SK-N-SH (cell line): ENCODE results near the gene GLTPD2. TPM values are rescaled to one million over a fixed set of nuclear protein-coding genes. Genes with fewer than 3 reads are reported as not detected.

Experiments used
- CTCF ChIA-PET: fragments of 300-600, 350-600 bp; formaldehyde crosslinking; extraction: SDS; loops from one replicate; lab custom pipeline; 2021; lab: Yijun Ruan, JAX
- POLR2A ChIA-PET: fragments of 350-600 bp; sonication (Branson Sonifier 250); formaldehyde crosslinking; extraction: SDS; loops from one replicate; lab custom pipeline; 2020; ENCODE audit warnings: antibody characterized with exemption, inconsistent platforms; lab: Yijun Ruan, JAX
- DNase-seq: peaks from one replicate; pipeline ENCODE4 v3.0.0; 2012
- H2AFZ ChIP-seq: fragments of 200-600 bp; sonication (generic); 2 replicates; pipeline ENCODE4 v1.8.1; 2016; ENCODE audit warnings: antibody characterized with exemption, mild to moderate bottlenecking, low read depth
- H3F3A ChIP-seq: fragments of 200-600 bp; sonication (generic); replicated peaks from 2 replicates; pipeline ENCODE3; 2016; ENCODE audit warnings: antibody characterized with exemption, mild to moderate bottlenecking; ENCODE audit not compliant: insufficient read depth
- H3K27ac ChIP-seq, 2 experiments: fragments of 200-500 bp in 1 of 2; fragments of 200-600 bp in 1 of 2; sonication (Bioruptor generic) in 1 of 2; sonication (generic), shearing (Covaris generic) in 1 of 2; 2 replicates each; pipeline versions ENCODE4 v1.5.1 to v1.6.1; 2014 to 2016; ENCODE audit warnings: low read depth in 2 of 2, inconsistent platforms in 1 of 2, low read length in 1 of 2, mild to moderate bottlenecking in 1 of 2, mixed read lengths in 1 of 2
- H3K27me3 ChIP-seq: fragments of 200-600 bp; sonication (generic), shearing (Covaris generic); 2 replicates; pipeline ENCODE4 v1.6.1; 2016; ENCODE audit warnings: mixed run types; ENCODE audit not compliant: insufficient read depth
- H3K36me3 ChIP-seq, 2 experiments: fragments of 200-500 bp in 1 of 2; fragments of 200-600 bp in 1 of 2; sonication (Bioruptor generic) in 1 of 2; sonication (generic) in 1 of 2; replicated peaks in 1 of 2; 2 replicates each; pipeline versions ENCODE3 to v1.5.1; 2014 to 2016; ENCODE audit warnings: low read length in 1 of 2, mild to moderate bottlenecking in 1 of 2; ENCODE audit not compliant: insufficient read depth in 2 of 2, control insufficient read depth in 1 of 2
- H3K4me1 ChIP-seq, 2 experiments: fragments of 200-500 bp in 1 of 2; fragments of 200-600 bp in 1 of 2; sonication (Bioruptor generic) in 1 of 2; sonication (generic), shearing (Covaris generic) in 1 of 2; 2 replicates each; pipeline versions ENCODE4 v1.5.1 to v1.6.1; 2014 to 2016; ENCODE audit warnings: low read depth in 1 of 2, low read length in 1 of 2, mixed run types in 1 of 2; ENCODE audit not compliant: insufficient read depth in 2 of 2, control insufficient read depth in 1 of 2
- H3K4me2 ChIP-seq: fragments of 200-600 bp; sonication (generic), shearing (Covaris generic); 2 replicates; pipeline ENCODE4 v1.6.1; 2017; ENCODE audit warnings: mixed run types
- H3K4me3 ChIP-seq, 2 experiments: fragments of 200-500 bp in 1 of 2; fragments of 200-600 bp in 1 of 2; sonication (Bioruptor generic) in 1 of 2; sonication (generic), shearing (Covaris generic) in 1 of 2; 2 replicates each; pipeline versions ENCODE4 v1.5.1 to v1.8.1; 2014 to 2016; ENCODE audit warnings: low read depth in 2 of 2, inconsistent platforms in 1 of 2, low read length in 1 of 2, mild to moderate bottlenecking in 1 of 2, mixed read lengths in 1 of 2, moderate library complexity in 1 of 2
- H3K79me2 ChIP-seq: fragments of 200-600 bp; sonication (generic); 2 replicates; pipeline ENCODE4 v1.8.1; 2017; ENCODE audit warnings: mild to moderate bottlenecking; ENCODE audit not compliant: insufficient read depth
- H3K9ac ChIP-seq: fragments of 200-600 bp; sonication (generic); 2 replicates; pipeline ENCODE4 v1.6.1; 2017; ENCODE audit warnings: mixed run types
- H3K9me2 ChIP-seq: fragments of 200-600 bp; sonication (generic); 2 replicates; pipeline ENCODE4 v1.6.1; 2017; ENCODE audit warnings: mixed run types
- H3K9me3 ChIP-seq: fragments of 200-600 bp; sonication (generic); 2 replicates; pipeline ENCODE4 v1.6.1; 2017; ENCODE audit warnings: mixed run types, mild to moderate bottlenecking, moderate library complexity
- H4K20me1 ChIP-seq: fragments of 200-600 bp; sonication (generic); 2 replicates; pipeline ENCODE4 v1.6.1; 2017; ENCODE audit warnings: mild to moderate bottlenecking, mixed run types; ENCODE audit not compliant: insufficient read depth
- CHD2 ChIP-seq: fragments of 150-350 bp; IDR thresholded peaks from 2 replicates; pipeline ENCODE4 v1.6.1; 2018; ENCODE audit warnings: low read length; ENCODE audit not compliant: partially characterized antibody
- ELF1 ChIP-seq: IDR thresholded peaks from 2 replicates; pipeline ENCODE4 v1.4.0; 2012
- FOSL2 ChIP-seq: IDR thresholded peaks from 2 replicates; pipeline ENCODE4 v1.4.0; 2012; ENCODE audit warnings: low read depth, mild to moderate bottlenecking, moderate library complexity, borderline replicate concordance
- FOXJ3 ChIP-seq: sonication (generic); formaldehyde crosslinking; IDR thresholded peaks from 2 replicates; pipeline ENCODE4 v1.5.1; 2020; ENCODE audit warnings: mild to moderate bottlenecking, missing genetic modification reagents
- FOXM1 ChIP-seq: IDR thresholded peaks from 2 replicates; pipeline ENCODE4 v1.4.0; 2012; ENCODE audit warnings: low read depth, mild to moderate bottlenecking
- GATA2 ChIP-seq: sonication (generic); formaldehyde crosslinking; IDR thresholded peaks from 2 replicates; pipeline ENCODE4 v1.5.0; 2020; ENCODE audit warnings: mild to moderate bottlenecking, missing genetic modification reagents
- JUND ChIP-seq: IDR thresholded peaks from 2 replicates; pipeline ENCODE4 v1.4.0; 2012
- PBX3 ChIP-seq: IDR thresholded peaks from 2 replicates; pipeline ENCODE4; 2012
- POLR2AphosphoS5 ChIP-seq: IDR thresholded peaks from 2 replicates; pipeline ENCODE4 v1.6.1; 2012; ENCODE audit warnings: low read depth, low read length
- RAD21 ChIP-seq: IDR thresholded peaks from 2 replicates; pipeline ENCODE4 v1.6.1; 2012; ENCODE audit warnings: mild to moderate bottlenecking, low read length
- RCOR1 ChIP-seq: fragments of 150-350 bp; IDR thresholded peaks from 2 replicates; pipeline ENCODE4 v1.6.1; 2017; ENCODE audit warnings: antibody characterized with exemption, low read length
- REST ChIP-seq: IDR thresholded peaks from 2 replicates; pipeline ENCODE4 v1.6.1; 2012; ENCODE audit warnings: mild to moderate bottlenecking, low read depth, low read length, moderate library complexity
- RFX5 ChIP-seq: IDR thresholded peaks from 2 replicates; pipeline ENCODE4 v1.6.1; 2012; ENCODE audit warnings: mild to moderate bottlenecking, improper control_type of control experiment, low read length
- SIN3A ChIP-seq: IDR thresholded peaks from 2 replicates; pipeline ENCODE4 v1.6.1; 2012; ENCODE audit warnings: low read depth, mild to moderate bottlenecking, low read length, moderate library complexity, borderline replicate concordance
- TAF1 ChIP-seq: IDR thresholded peaks from 2 replicates; pipeline ENCODE4 v1.6.1; 2012; ENCODE audit warnings: low read depth, mild to moderate bottlenecking, low read length, moderate library complexity, borderline replicate concordance
- TEAD4 ChIP-seq: IDR thresholded peaks from 2 replicates; pipeline ENCODE4 v1.4.0; 2012; ENCODE audit warnings: mild to moderate bottlenecking, borderline replicate concordance; ENCODE audit not compliant: insufficient read depth
- WGBS: methylation state at CpG from one replicate; pipeline ENCODE4 v1.1.6; 2017; ENCODE audit warnings: low lambda C conversion rate; 5-methylcytosine and 5-hydroxymethylcytosine counted together
- polyA plus RNA-seq, 3 experiments: library from polyadenylated mRNA; depleted of rRNA; stranded (reverse); fragments of >200 nt; gene quantifications; 2 replicates each; pipeline ENCODE4 v1.2.3, GENCODE V29; 2012

Gene GLTPD2
- polyA plus RNA-seq, 1 of the 3 experiments (the other 2 are of a cell fraction): not detected

GRCh38 chr17:4786106-4786511, 2.7 kb upstream of the GLTPD2 start, which contains the start of gene VMO1:
Gene VMO1 (minus strand): TSS chr17:4786364. CDS start chr17:4786352, 12 bp downstream.
- H3K79me2 ChIP-seq: no peaks in the 10 kb centered on the region
- ChIA-PET CTCF (interaction anchor here (0.7 to 10.5 kb wide), 16 partner anchors 9 to 162 kb away, joined by 3 to 235 read pairs (median 4); partner anchors contain the start of genes C17orf107, CHRNE and TM4SF5), POLR2A (no interaction called here)
- no peak within 1 kb of the TSS for H3K9ac ChIP-seq
- peaks cover 8 to 19% of the 10 kb centered on the region in 2 experiments; a peak in 2 of 4 replicates for H3K4me1 ChIP-seq
- no peak within 1 kb of the TSS for H3K27ac ChIP-seq
- H3K36me3 ChIP-seq: no peaks in the 10 kb centered on the region
- TF ChIP-seq TEAD4 (no peak), GATA2 (CRISPR knock-in tag) (peak; percentile 35; the same call in 1 of the 2 replicates)
- H3K27me3 ChIP-seq: peaks cover 30% of the 10 kb centered on the region; the same call in 1 of the 2 replicates
- no peak within 1 kb of the TSS for H3K4me3 ChIP-seq
- H2AFZ ChIP-seq: no peak within 1 kb of the TSS
- no peaks in the 10 kb centered on the region for H3K9me2 ChIP-seq
- H4K20me1 ChIP-seq: no peaks in the 10 kb centered on the region
- peak; percentile 73 for DNase-seq
- WGBS: 38% methylated on average over 17 of the region's 24 CpGs
- peaks cover 5% of the 10 kb centered on the region for H3F3A ChIP-seq
- no peak within 1 kb of the TSS; the same call in 1 of the 2 replicates for H3K4me2 ChIP-seq
- no peaks in the 10 kb centered on the region for H3K9me3 ChIP-seq

GRCh38 chr17:4786516-4786915, 2.2 kb upstream of the GLTPD2 start:
- no peak overlapping the region for H3K9ac ChIP-seq
- CTCF ChIA-PET: interaction anchor here (0.7 to 10.5 kb wide), 18 partner anchors 9 to 220 kb away, joined by 3 to 235 read pairs (median 4); partner anchors contain the start of genes C17orf107, CHRNE, MED11 and TM4SF5

GRCh38 chr17:4788159-4788806, 481 bp upstream of the GLTPD2 start:
- TF ChIP-seq POLR2AphosphoS5 (no peak), SIN3A (no peak), ELF1 (no peak), RFX5 (no peak), PBX3 (no peak), TAF1 (no peak), FOXJ3 (CRISPR knock-in tag) (no peak), FOSL2 (no peak), FOXM1 (no peak), REST (no peak), RCOR1 (no peak), JUND (no peak)
- TF ChIP-seq, all 33 proteins: peak for 0
- no peak for DNase-seq
- H3K9ac ChIP-seq: no peak overlapping the region

More at GRCh38 chr17:4786516-4786915, 2.2 kb upstream of the GLTPD2 start:
- POLR2A ChIA-PET: no interaction called here
- H3K79me2 ChIP-seq: no peaks in the 10 kb centered on the region
- peaks cover 28% of the 10 kb centered on the region; the same call in 1 of the 2 replicates for H3K27me3 ChIP-seq
- no peaks in the 10 kb centered on the region for H3K9me3 ChIP-seq
- TF ChIP-seq JUND (no peak), RCOR1 (no peak), FOSL2 (no peak), CHD2 (no peak), FOXJ3 (CRISPR knock-in tag) (no peak), RAD21 (no peak)
- H4K20me1 ChIP-seq: no peaks in the 10 kb centered on the region
- H3K4me1 ChIP-seq: peaks cover 8 to 19% of the 10 kb centered on the region in 2 experiments; a peak in 2 of 4 replicates
- H3K4me3 ChIP-seq: no peak overlapping the region
- 79% methylated on average over 6 of the region's 6 CpGs for WGBS
- H3F3A ChIP-seq: peaks cover 5% of the 10 kb centered on the region
- H3K36me3 ChIP-seq: no peaks in the 10 kb centered on the region
- no peaks in the 10 kb centered on the region for H3K9me2 ChIP-seq
- no peak for DNase-seq
- H3K4me2 ChIP-seq: no peak overlapping the region; the same call in 1 of the 2 replicates
- no peak overlapping the region for H3K27ac ChIP-seq
- no peak overlapping the region for H2AFZ ChIP-seq

More at GRCh38 chr17:4788159-4788806, 481 bp upstream of the GLTPD2 start:
- Histone ChIP-seq H3K27me3 (peaks cover 11% of the 10 kb centered on the region; the same call in 1 of the 2 replicates), H2AFZ (no peak overlapping the region), H3K9me3 (no peaks in the 10 kb centered on the region), H3K4me1 (peaks cover 8 to 19% of the 10 kb centered on the region in 2 experiments; a peak in 2 of 4 replicates), H3F3A (peaks cover 5% of the 10 kb centered on the region), H3K36me3 (no peaks in the 10 kb centered on the region), H3K27ac (no peak overlapping the region), H3K4me3 (no peak overlapping the region), H3K4me2 (peak overlapping the region; percentile 99), H3K9me2 (no peaks in the 10 kb centered on the region), H3K79me2 (no peaks in the 10 kb centered on the region), H4K20me1 (no peaks in the 10 kb centered on the region)
- 95% methylated on average over 14 of the region's 14 CpGs for WGBS
- POLR2A ChIA-PET: interaction anchor here (1.0 kb wide), 1 partner anchor 32 kb away, joined by 3 read pairs; no protein-coding TSS in a partner anchor
- CTCF ChIA-PET: interaction anchor here (1.1 to 10.5 kb wide), 9 partner anchors 9 to 122 kb away, joined by 3 to 235 read pairs (median 7); partner anchors contain the start of genes ARRB2, C17orf107, CHRNE and MED11
